ENCODE results near the gene CCAR1.

DNA sequence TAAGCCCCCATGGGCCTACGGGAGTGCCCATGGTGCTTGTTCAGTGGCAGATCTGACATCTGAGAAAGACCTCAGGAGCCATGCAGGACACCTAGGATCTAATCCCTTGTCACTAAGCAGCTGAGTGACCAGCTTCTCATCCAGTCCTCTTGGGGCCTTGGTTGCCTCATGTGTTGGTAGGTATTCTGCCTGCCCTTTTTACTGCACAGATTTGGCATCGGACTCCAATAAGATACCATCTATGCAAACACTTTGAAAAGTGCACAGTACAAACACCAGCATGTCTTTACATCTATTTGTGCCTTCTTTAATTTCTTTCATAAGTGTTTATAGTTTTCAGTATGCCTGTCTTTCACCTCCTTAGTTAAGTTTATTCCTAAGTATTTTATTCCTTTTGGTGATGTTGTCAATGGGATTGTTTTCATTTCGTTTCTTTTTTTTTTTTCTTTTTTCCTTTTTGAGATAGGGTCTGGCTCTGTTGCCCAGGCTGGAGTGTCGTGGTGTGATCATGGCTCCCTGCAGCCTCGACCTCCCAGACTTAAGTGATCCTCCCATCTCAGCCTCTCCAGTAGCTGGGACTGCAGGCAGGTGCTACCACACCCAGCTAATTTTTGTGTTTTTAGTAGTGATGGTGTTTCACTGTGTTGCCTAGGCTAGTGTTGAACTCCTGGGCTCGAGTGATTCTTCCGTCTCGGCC, 116.7 kb downstream of the CCAR1 start:
- TF ChIP-seq SP1 (IDR thresholded peaks at IDR 0.05) (no peak), ELF4 (IDR thresholded peaks at IDR 0.05) (no peak), FOXK2 (IDR thresholded peaks at IDR 0.05) (no peak), FOXA1 (IDR thresholded peaks at IDR 0.05) (no peak), FOXM1 (IDR thresholded peaks at IDR 0.05; ENCODE audit: borderline replicate concordance) (no peak), SUZ12 (IDR thresholded peaks at IDR 0.05) (no peak), BHLHE40 (IDR thresholded peaks at IDR 0.05; ENCODE audit: borderline replicate concordance) (no peak), NFRKB (IDR thresholded peaks at IDR 0.05) (no peak)

All from HEK293T (cell line).